Smooth muscle cell (in vitro differentiated cells): Measurements from ENCODE around the gene AMOTL1. TPM values are rescaled to one million over a fixed set of nuclear protein-coding genes. Genes with fewer than 3 reads are reported as not detected.

ENCODE experiments used
- DNase-seq: peaks from one replicate; lab custom pipeline; 2025; ENCODE audit not compliant: unreplicated experiment; lab: John Stamatoyannopoulos, UW
- H2AFZ ChIP-seq: fragments of 200-600 bp; sonication (generic); 2 replicates; pipeline ENCODE4 v1.6.0; 2016; ENCODE audit warnings: antibody characterized with exemption, low read depth, mild to moderate bottlenecking
- H3F3A ChIP-seq: fragments of 200-600 bp; sonication (generic); 2 replicates; pipeline ENCODE4 v1.6.0; 2017; ENCODE audit warnings: antibody characterized with exemption, low read depth
- H3K27ac ChIP-seq: fragments of 200-600 bp; sonication (generic); 2 replicates; pipeline ENCODE4 v1.5.1; 2016; ENCODE audit warnings: low read depth, mild to moderate bottlenecking
- H3K27me3 ChIP-seq: fragments of 200-600 bp; sonication (generic); 2 replicates; pipeline ENCODE4 v1.6.1; 2016; ENCODE audit warnings: low read depth, mild to moderate bottlenecking
- H3K36me3 ChIP-seq: fragments of 200-600 bp; sonication (generic); 2 replicates; pipeline ENCODE4 v1.5.1; 2016; ENCODE audit warnings: low read depth
- H3K4me1 ChIP-seq: fragments of 200-600 bp; sonication (generic); 2 replicates; pipeline ENCODE4 v1.5.1; 2016; ENCODE audit warnings: low read depth
- H3K4me2 ChIP-seq: fragments of 200-600 bp; sonication (generic); 2 replicates; pipeline ENCODE4 v1.6.0; 2016; ENCODE audit warnings: mild to moderate bottlenecking
- H3K4me3 ChIP-seq: fragments of 200-600 bp; sonication (generic); 2 replicates; pipeline ENCODE4 v1.5.1; 2016; ENCODE audit warnings: mild to moderate bottlenecking
- H3K79me2 ChIP-seq: fragments of 200-600 bp; sonication (generic); 2 replicates; pipeline ENCODE4 v1.6.0; 2016; ENCODE audit warnings: low read depth, mild to moderate bottlenecking
- H3K9ac ChIP-seq: fragments of 200-600 bp; sonication (generic); 2 replicates; pipeline ENCODE4 v1.6.0; 2016; ENCODE audit warnings: low read depth
- H3K9me3 ChIP-seq: fragments of 200-600 bp; sonication (generic); replicated peaks from 2 replicates; pipeline ENCODE4 v1.5.1; 2016; ENCODE audit warnings: low read depth
- H4K20me1 ChIP-seq: fragments of 200-600 bp; sonication (generic); 2 replicates; pipeline ENCODE4 v1.6.0; 2016; ENCODE audit warnings: low read depth
- WGBS: methylation state at CpG from one replicate; pipeline ENCODE4 v1.1.7; 2016; ENCODE audit warnings: low lambda C conversion rate; 5-methylcytosine and 5-hydroxymethylcytosine counted together
- polyA plus RNA-seq: library from polyadenylated mRNA; unstranded; fragments of >200 nt; fragmentation: Nextera tagmentation; extraction: Ambion mirVana; gene quantifications from 2 replicates; pipeline ENCODE4 v1.2.1, GENCODE V29; 2016
- total RNA-seq: library from RNA; depleted of rRNA; stranded (reverse); fragments of >200 nt; gene quantifications from 2 replicates; pipeline ENCODE4 v1.2.3, GENCODE V29; 2014
- TF ChIP-seq, protein P1 (sequence below): fragments of 200-600 bp; sonication (generic); IDR thresholded peaks from 2 replicates; pipeline ENCODE4 v1.5.1; 2017; ENCODE audit warnings: borderline replicate concordance, mild to moderate bottlenecking, antibody characterized with exemption; ENCODE audit not compliant: insufficient read depth, poor library complexity, severe bottlenecking

The AMOTL1 gene
- total and polyA plus RNA-seq, 2 experiments from 2014 or later: 23.4 to 61.0 TPM

DNA sequence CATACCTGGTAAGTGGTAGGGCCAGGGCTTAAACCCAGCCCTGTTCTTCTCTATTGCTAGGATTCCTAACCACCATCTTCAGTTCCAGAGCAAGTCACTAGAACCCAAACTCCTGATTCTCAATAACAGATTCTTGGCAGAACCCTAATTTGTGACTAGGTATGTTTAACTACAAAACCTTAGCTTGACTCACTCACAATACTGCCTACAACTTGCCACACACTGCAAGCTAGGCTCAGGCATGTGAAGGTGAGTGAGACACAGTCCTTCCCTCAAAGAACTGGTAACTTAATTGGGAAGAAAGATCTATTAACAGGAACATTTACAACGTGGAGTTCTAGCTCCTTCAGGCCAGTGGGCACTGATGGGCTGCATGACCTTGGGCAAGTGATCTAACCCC lies 14.5 kb upstream of the AMOTL1 start:
- H3K27ac ChIP-seq: no peak overlapping the region
- H3K36me3 ChIP-seq: no peaks in the 10 kb centered on the region
- H3K27me3 ChIP-seq: no peaks in the 10 kb centered on the region
- H3F3A ChIP-seq: no peaks in the 10 kb centered on the region
- no peak overlapping the region for H3K4me3 ChIP-seq
- no peak overlapping the region for H3K4me2 ChIP-seq
- no peak overlapping the region for H2AFZ ChIP-seq
- no peaks in the 10 kb centered on the region for H4K20me1 ChIP-seq
- WGBS: 86% methylated on average over 1 of the region's 1 CpG
- no peaks in the 10 kb centered on the region for H3K79me2 ChIP-seq
- no peak for DNase-seq
- H3K9me3 ChIP-seq: no peaks in the 10 kb centered on the region
- no peak overlapping the region for H3K9ac ChIP-seq
- H3K4me1 ChIP-seq: no peaks in the 10 kb centered on the region
- TF ChIP-seq, protein P1, sequence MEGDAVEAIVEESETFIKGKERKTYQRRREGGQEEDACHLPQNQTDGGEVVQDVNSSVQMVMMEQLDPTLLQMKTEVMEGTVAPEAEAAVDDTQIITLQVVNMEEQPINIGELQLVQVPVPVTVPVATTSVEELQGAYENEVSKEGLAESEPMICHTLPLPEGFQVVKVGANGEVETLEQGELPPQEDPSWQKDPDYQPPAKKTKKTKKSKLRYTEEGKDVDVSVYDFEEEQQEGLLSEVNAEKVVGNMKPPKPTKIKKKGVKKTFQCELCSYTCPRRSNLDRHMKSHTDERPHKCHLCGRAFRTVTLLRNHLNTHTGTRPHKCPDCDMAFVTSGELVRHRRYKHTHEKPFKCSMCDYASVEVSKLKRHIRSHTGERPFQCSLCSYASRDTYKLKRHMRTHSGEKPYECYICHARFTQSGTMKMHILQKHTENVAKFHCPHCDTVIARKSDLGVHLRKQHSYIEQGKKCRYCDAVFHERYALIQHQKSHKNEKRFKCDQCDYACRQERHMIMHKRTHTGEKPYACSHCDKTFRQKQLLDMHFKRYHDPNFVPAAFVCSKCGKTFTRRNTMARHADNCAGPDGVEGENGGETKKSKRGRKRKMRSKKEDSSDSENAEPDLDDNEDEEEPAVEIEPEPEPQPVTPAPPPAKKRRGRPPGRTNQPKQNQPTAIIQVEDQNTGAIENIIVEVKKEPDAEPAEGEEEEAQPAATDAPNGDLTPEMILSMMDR: no peak

DNA sequence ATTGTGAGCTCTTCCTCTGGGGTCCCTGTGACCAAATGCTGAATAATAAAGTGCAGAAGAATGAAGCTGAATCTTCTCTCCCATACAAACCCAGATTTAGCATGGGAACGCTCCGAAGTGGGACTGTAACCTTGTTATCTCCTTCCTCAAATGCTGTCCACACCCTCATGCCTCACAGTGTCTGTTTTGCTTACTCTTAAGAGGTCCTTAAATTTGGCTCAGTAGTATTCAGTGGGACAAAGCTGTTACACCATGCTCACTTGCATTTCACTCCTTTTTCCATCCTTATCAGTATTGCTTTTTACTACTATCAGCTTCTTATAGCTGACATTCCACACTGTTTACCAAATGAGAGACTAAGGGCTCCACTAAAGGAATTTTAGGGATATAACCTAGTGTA lies 13.8 kb upstream of the AMOTL1 start:
- TF ChIP-seq, protein P1: no peak
- WGBS: 71% methylated on average over 2 of the region's 2 CpGs
- H3K4me1 ChIP-seq: no peaks in the 10 kb centered on the region

DNA sequence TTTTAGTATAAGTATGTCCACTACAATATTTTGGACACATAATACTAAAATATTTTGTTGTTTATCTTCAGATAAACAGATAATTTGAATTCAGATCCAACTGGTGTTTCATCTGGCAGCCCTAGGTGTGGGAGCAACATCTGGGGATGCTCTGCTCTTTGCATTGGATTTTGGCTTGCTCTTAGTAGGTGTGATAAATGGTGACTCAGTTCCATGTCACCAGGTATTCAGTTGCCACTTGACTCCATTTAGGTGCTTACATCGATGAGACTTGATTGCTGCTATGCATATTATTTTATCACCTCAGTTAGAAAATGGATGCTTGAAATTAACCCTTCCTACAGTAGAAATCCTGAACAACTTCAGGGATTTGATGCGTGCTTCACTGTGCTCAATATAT lies 13.3 kb upstream of the AMOTL1 start:
- Histone ChIP-seq H2AFZ (no peak overlapping the region), H3F3A (no peaks in the 10 kb centered on the region), H3K4me3 (no peak overlapping the region), H3K9ac (no peak overlapping the region), H3K4me2 (no peak overlapping the region), H3K9me3 (no peaks in the 10 kb centered on the region), H4K20me1 (no peaks in the 10 kb centered on the region), H3K4me1 (no peaks in the 10 kb centered on the region), H3K79me2 (no peaks in the 10 kb centered on the region), H3K27me3 (no peaks in the 10 kb centered on the region), H3K36me3 (no peaks in the 10 kb centered on the region), H3K27ac (no peak overlapping the region)
- TF ChIP-seq, protein P1: no peak
- no peak for DNase-seq
- 88% methylated on average over 2 of the region's 2 CpGs for WGBS

More for the DNA sequence above, 13.8 kb upstream of the AMOTL1 start:
- no peak overlapping the region for H2AFZ ChIP-seq
- H3K9ac ChIP-seq: no peak overlapping the region
- H3K4me3 ChIP-seq: no peak overlapping the region
- no peak overlapping the region for H3K4me2 ChIP-seq
- DNase-seq: no peak
- no peaks in the 10 kb centered on the region for H4K20me1 ChIP-seq
- H3K27ac ChIP-seq: no peak overlapping the region
- H3K27me3 ChIP-seq: no peaks in the 10 kb centered on the region
- no peaks in the 10 kb centered on the region for H3K79me2 ChIP-seq
- no peaks in the 10 kb centered on the region for H3F3A ChIP-seq
- H3K36me3 ChIP-seq: no peaks in the 10 kb centered on the region
- H3K9me3 ChIP-seq: no peaks in the 10 kb centered on the region

DNA sequence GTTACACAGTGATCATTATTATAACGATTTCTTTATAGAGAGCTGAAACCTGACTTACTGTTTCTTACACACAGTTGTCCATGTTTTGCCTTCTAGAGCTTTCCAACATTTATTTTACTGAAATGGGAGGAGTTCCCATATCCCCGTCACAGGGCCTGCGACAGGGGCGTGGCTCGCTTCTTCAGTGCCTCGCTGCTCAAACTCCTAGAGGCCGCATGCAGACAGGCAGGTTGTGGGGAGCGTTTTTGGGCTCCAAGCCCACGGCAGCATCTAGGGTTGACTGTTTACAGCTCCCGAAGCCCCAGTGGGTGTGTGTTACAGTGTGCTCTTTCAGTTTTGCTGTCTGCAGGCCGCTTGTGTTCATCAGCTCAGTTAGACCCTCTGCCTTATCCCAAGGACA lies 12.7 kb upstream of the AMOTL1 start:
- Histone ChIP-seq H3K27ac (no peak overlapping the region), H3K4me2 (no peak overlapping the region), H3K27me3 (no peaks in the 10 kb centered on the region), H2AFZ (no peak overlapping the region), H3F3A (no peaks in the 10 kb centered on the region), H3K9me3 (no peaks in the 10 kb centered on the region), H3K79me2 (no peaks in the 10 kb centered on the region), H4K20me1 (no peaks in the 10 kb centered on the region), H3K9ac (no peak overlapping the region), H3K36me3 (no peaks in the 10 kb centered on the region), H3K4me3 (no peak overlapping the region), H3K4me1 (no peaks in the 10 kb centered on the region)
- WGBS: 93% methylated on average over 11 of the region's 11 CpGs
- no peak for DNase-seq
- TF ChIP-seq, protein P1: no peak
